ENCODE results near the gene PPP1R1A.

PPP1R1A gene

DNA sequence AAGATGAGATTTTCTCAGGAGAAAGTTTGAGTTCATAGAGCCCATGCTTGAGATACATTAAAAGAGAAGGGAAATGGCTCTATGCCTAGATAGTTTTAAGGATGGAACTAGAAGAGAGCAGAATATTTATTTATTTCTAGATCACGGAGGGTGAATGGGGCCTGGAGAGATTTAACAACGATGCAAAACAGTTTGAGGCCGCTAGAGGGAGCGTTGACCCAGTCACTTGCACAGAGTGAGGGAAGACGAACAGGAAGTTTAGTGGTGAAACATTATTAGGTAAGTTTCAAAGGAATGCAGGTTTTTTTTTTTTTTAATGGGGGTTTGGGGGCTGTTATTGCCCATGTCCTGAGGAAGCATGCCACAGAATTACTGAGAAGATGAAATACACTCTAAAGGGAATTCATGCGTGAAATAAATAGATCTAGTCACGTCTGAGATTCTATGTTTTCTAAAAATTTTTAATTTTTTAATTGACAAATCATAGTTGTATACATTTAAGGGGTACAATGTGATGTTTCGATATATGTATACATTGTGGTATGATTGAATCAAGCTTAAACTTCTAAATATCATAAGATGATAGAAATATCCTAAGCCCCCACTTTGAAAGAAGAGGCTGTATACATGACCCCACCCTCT, 14.8 kb upstream of the PPP1R1A start:
- DNase-seq (ENCODE audit: low read depth): peak; percentile 73

DNA sequence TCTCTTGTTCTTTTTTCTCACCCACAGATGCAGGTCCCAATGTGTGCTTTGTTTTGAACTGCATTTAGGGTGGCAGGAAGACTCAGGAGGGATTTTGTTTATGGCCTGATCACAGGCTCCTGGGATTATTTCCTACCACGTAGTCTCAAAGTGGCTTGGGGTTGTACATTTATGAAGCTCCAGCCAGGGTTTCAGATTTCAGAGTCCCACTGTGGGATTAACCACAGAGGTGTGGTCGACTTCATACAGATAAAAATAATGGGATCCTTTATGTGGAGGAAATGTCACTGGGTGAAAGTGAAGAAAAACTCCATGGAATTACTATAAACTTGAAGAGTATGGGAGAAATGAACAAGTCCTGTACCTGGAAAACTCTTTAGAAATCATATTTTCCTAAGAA, 14.2 kb upstream of the PPP1R1A start:
- DNase-seq (ENCODE audit: low read depth): no peak

- peak; percentile 9 for DNase-seq (ENCODE audit: low read depth)
Observed at GRCh38 chr12:54601841-54602240, 13.4 kb upstream of the PPP1R1A start.

GRCh38 chr12:54598970-54599369, 10.5 kb upstream of the PPP1R1A start:
- no peak for DNase-seq (ENCODE audit: low read depth)

DNA sequence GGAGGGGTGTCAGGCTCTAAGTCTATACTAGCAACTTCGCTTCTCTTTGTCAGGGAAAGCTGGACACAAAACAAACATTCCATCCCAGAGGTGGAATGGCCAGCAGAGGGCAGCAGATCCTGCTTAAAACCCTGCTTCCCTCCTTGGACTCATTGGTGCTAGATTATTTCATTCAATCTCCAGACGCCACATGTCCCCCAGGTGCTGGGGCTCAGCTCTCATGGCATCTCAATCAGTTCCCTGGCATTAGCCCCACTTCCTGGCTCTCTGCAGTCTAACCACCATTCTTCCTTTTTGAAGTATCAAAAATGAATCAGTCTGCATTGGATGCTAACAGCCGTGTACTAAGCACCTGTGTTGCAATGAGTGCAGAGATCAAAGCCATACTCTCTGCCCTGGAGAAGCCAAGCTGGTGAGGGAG, 8.1 kb upstream of the PPP1R1A start:
- DNase-seq (ENCODE audit: low read depth): peak; percentile 57

- no peak for DNase-seq (ENCODE audit: low read depth)
Observed at GRCh38 chr12:54595471-54595870, 7.0 kb upstream of the PPP1R1A start.

DNA sequence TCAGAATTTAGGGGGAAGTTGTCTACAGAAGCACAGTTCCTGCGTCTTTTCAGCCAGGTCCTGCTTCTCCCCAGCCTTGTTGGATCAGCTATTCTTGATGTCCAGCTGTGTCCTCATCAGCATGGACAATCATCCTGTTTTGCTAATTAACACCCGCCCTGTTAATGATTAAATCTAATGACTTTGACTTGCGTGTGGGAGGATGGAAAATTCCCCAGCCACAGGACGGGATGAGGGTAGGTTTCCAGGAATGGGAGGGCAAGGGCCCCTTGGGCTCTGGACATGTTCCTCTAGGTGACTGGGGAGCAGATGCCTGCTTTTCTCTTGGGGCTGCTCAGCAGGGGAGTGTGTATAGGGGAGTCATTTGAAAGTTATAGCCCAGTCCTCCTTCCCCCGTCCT, 5.3 kb upstream of the PPP1R1A start:
- DNase-seq (ENCODE audit: low read depth): no peak

DNA sequence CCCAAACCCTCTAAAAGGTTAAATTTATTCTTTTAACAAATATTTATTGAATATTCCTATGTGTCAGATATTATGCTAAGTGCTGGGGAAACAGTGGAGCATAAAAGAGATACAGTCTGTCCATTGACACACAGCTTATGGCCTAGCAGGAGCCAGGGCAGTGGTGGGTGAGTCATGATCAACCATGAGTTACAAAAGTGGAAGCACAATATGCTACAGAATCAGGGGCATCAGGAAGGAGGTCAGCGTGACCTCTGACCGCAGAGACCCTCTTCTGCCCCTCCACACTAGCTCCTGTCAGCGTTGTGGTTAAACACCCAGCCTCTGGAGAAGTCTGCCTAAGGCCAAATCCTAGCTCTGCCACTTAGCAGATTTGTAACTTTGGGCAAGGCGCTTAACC, 4.7 kb upstream of the PPP1R1A start:
- peak; percentile 39 for DNase-seq (ENCODE audit: low read depth)

DNA sequence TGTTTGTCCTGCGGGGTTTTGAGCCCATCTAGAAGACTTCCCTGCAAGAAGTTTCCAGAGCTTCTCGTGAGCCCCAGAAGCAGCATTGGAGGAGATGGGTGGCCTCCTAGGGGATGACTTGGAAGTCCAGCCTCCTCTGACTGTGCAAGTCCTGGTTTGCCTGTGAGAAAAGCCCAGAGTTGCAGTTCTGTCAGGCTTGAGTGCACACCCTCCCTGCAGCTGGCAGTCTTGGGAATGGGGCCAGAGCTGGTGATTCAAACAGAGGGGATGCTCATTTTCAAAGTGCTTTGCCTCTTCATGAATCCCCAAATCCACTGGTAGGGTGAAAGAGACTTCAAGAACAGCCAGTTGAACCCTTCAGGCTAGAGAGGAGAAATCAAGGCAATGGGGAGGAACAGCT, 3.9 kb upstream of the PPP1R1A start:
- DNase-seq (ENCODE audit: low read depth): peak; percentile 21

GRCh38 chr12:54590978-54591591, 2.6 kb upstream of the PPP1R1A start:
- no peak for DNase-seq (ENCODE audit: low read depth)

DNA sequence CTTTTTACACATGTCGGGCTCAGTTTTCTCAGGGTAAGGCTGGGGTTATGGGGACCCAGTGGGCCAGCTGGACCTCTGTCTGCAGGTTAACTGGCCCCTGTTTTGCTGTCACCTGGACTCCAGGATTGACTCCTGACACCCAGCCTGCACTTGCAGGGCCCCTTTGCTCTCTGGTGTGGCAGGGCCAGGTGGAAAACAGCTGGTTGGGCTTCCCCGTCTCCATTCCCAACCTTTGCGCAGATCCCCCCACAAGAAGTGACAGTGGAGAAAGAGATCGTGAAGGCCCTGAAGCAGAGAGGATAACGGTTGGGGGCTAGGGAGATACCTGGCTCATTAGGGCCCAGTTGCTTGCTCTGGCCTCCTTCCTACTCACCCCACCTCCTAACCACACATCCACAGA, 1.5 kb upstream of the PPP1R1A start:
- no peak for DNase-seq (ENCODE audit: low read depth)

- no peak for DNase-seq (ENCODE audit: low read depth)
Observed at GRCh38 chr12:54588890-54589267, 420 bp upstream of the PPP1R1A start.

- DNase-seq (ENCODE audit: low read depth): no peak
Observed at GRCh38 chr12:54587315-54587873, 1.1 kb downstream of the PPP1R1A start.

GRCh38 chr12:54586620-54587019, 1.8 kb downstream of the PPP1R1A start:
- DNase-seq (ENCODE audit: low read depth): no peak

GRCh38 chr12:54585243-54585642, 3.2 kb downstream of the PPP1R1A start:
- no peak for DNase-seq (ENCODE audit: low read depth)

GRCh38 chr12:54584128-54584527, 4.3 kb downstream of the PPP1R1A start:
- no peak for DNase-seq (ENCODE audit: low read depth)

DNA sequence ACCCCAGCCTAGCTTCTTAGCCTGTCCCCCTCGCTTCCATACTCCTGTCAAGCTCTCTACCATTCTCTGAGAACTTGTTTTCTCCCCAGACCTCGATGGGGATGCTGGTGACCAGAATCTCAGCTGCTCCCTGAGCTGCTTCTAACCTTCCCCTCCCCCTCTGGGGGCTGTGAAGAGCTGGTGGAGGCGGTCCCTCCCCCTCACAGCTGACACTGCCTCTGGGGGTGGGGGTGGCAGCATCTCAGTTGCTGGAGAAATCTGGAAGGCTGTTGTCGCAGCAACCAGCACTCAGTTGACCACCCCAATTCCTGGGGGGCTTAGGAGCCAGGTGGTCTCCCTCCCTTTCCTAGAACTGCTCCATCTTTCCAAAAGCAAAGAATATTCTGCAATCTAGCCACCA, 4.7 kb downstream of the PPP1R1A start:
- no peak for DNase-seq (ENCODE audit: low read depth)

DNA sequence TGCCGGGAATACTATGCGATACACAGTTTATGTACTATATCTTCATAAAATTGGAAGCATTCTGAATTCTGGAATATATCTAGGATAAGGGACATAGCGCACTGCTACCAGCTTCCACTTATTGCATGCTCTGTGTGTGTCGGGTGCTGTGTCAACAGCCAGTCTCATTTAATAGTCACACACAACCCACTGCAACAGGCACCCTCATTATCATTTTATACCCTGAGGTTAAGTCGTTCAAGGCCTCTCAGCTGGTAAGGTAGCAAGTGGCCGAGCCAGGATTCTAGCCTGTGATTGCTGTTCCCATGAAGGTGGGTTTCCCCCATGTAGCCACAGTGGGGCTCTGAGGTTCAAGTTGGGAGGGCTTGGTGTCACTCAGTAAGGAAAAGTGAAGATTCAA, 7.0 kb downstream of the PPP1R1A start:
- no peak for DNase-seq (ENCODE audit: low read depth)

DNA sequence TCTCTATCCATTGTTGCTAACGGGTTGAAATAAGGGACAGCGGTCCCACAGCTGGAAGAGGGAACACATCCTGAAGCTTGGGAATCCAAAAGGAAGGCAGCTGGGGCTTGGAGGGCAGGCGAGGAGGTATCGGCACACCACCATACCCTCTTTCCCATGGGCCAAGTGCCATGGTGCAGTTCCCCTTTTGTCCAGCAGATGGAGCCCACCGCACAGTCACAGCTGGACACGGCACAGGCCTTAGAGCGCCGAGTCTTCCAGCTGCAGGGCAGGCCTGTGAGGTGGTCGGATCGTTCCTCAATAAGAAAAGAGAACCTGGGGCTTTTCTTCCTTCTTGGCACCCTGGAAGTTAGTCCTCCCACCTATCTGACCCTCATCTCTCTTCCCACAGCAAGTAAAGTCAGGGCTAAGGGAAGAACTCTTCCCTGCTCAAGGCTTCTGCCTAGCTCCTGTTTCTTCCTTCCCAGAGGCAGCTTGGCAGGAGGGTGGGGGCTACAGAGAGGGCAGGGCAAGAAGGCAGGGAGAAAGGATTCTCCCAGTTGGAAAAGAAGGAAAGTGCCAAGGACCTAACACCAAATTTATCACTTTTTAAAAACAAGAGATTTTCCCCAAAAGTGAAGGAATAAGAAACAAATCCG, 8.6 kb downstream of the PPP1R1A start:
- peak; percentile 63 for DNase-seq (ENCODE audit: low read depth)

- DNase-seq (ENCODE audit: low read depth): no peak
Observed at GRCh38 chr12:54579258-54579657, 9.2 kb downstream of the PPP1R1A start.

DNA sequence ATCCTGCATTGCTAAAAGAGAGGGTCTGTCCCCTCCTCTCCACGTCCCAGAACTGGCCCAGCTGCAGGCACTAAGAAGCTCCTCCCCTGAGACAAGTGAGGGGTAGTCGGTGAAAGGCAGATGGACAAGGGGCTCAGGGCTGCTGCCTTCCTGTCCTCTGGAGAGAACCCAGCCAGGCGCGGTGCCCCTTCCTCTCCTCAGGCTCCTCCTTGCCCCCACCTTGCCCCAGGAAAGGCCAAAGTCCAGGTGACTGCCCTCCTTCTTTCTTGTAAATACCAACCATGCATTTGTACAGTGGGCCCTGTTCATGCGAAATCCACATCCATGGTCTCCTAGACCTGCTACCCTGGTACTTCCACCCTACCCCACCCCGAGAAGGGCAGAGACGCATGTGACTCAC, 9.7 kb downstream of the PPP1R1A start:
- no peak for DNase-seq (ENCODE audit: low read depth)

DNA sequence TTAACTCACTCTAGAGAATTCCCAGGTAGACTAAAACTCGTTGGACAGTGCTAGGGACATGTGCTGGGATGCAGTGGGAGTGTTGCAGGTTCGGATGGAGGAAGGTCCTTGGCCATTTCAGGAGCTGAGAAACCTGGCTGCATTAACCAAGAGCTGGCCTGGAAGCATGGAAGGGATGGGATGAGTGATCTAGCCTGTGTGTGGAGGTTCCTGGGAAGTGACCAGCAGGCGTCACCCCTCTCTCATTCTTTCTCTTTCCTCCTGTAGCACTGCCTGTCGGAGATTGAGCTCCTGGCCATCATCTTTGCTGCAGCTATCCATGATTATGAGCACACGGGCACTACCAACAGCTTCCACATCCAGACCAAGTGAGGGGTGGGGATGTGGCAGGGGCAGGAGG, 15.6 kb downstream of the PPP1R1A start:
- no peak for DNase-seq (ENCODE audit: low read depth)

Measured in iris pigment epithelial cell (primary cell).